ENCODE measurements around the gene RAP1GAP.

GRCh38 chr1:21598417-21598816 is 70.7 kb downstream of the RAP1GAP start:
- TF ChIP-seq MAX (IDR thresholded peaks at IDR 0.05) (no peak), CTCF (IDR thresholded peaks at IDR 0.05) (no peak), EHF (CRISPR knock-in tag; IDR thresholded peaks at IDR 0.05) (no peak), REST (IDR thresholded peaks at IDR 0.05) (no peak), USF2 (IDR thresholded peaks at IDR 0.05) (no peak), GATA3 (IDR thresholded peaks at IDR 0.05; ENCODE audit: borderline replicate concordance) (no peak), E2F6 (IDR thresholded peaks at IDR 0.05; ENCODE audit: borderline replicate concordance, low read depth) (no peak), KDM1A (IDR thresholded peaks at IDR 0.05; ENCODE audit: low read depth) (no peak)

Data from A549 (cell line).